Brain microvascular endothelial cell (primary cell): ENCODE results near the gene PROSER2.

ENCODE experiments used
- DNase-seq: peaks from one replicate; pipeline ENCODE4 v3.0.0-alpha.2; 2020
- H3K27ac ChIP-seq: fragments of 250-450 bp; sonication (Bioruptor Pico); 2 replicates; pipeline ENCODE4 v1.5.1; 2020; ENCODE audit warnings: mild to moderate bottlenecking, moderate library complexity
- H3K27me3 ChIP-seq: fragments of 250-450 bp; sonication (Bioruptor Pico); replicated peaks from 2 replicates; pipeline ENCODE4 v1.5.1; 2020; ENCODE audit warnings: mild to moderate bottlenecking
- H3K36me3 ChIP-seq: fragments of 250-450 bp; sonication (Bioruptor Pico); replicated peaks from 2 replicates; pipeline ENCODE4 v1.5.1; 2020; ENCODE audit warnings: mild to moderate bottlenecking
- H3K4me3 ChIP-seq: 2 replicates; pipeline ENCODE4 v1.5.1; 2011; ENCODE audit warnings: low read depth, mild to moderate bottlenecking, control low read depth, low read length, moderate library complexity
- CTCF ChIP-seq: IDR thresholded peaks from 2 replicates; pipeline ENCODE4 v1.5.1; 2011; ENCODE audit warnings: low read depth, mild to moderate bottlenecking, moderate library complexity, low read length, control low read depth, inconsistent platforms; ENCODE audit errors: missing control alignments
- in situ Hi-C: cut with HindIII; loops from 2 replicates; pipeline ENCODE4 v1.10.0; 2017; ENCODE audit warnings: low sequenced_read_pairs, low pct_ligation_motif_present

The PROSER2 gene

GRCh38 chr10:11864727-11865126 is 41.6 kb downstream of the PROSER2 start:
- DNase-seq: no peak
- H3K27me3 ChIP-seq: no peaks in the 10 kb centered on the region
- H3K4me3 ChIP-seq: no peak overlapping the region
- no peak overlapping the region for H3K27ac ChIP-seq
- no peak for TF ChIP-seq CTCF
- in situ Hi-C loops: no loop called here
- H3K36me3 ChIP-seq: no peaks in the 10 kb centered on the region

GRCh38 chr10:11865561-11865960 is 42.4 kb downstream of the PROSER2 start:
- no peak for DNase-seq
- no peaks in the 10 kb centered on the region for H3K36me3 ChIP-seq
- no peak overlapping the region for H3K4me3 ChIP-seq
- in situ Hi-C loops: no loop called here
- H3K27ac ChIP-seq: no peak overlapping the region
- TF ChIP-seq CTCF: no peak
- H3K27me3 ChIP-seq: no peaks in the 10 kb centered on the region

- in situ Hi-C loops: no loop called here
- TF ChIP-seq CTCF: no peak
- Histone ChIP-seq H3K27ac (no peak overlapping the region), H3K4me3 (no peak overlapping the region), H3K27me3 (no peaks in the 10 kb centered on the region), H3K36me3 (no peaks in the 10 kb centered on the region)
- no peak for DNase-seq
Observed at GRCh38 chr10:11866199-11866925, 43.2 kb downstream of the PROSER2 start.

- no peak for TF ChIP-seq CTCF
- no peak for DNase-seq
- Histone ChIP-seq H3K36me3 (no peaks in the 10 kb centered on the region), H3K27ac (no peak overlapping the region), H3K4me3 (no peak overlapping the region), H3K27me3 (no peaks in the 10 kb centered on the region)
- in situ Hi-C loops: no loop called here
Observed at GRCh38 chr10:11869219-11869618, 46.1 kb downstream of the PROSER2 start.

- H3K27me3 ChIP-seq: no peaks in the 10 kb centered on the region
- peak overlapping the region; percentile 20 for H3K4me3 ChIP-seq
- TF ChIP-seq CTCF: no peak
- no peak overlapping the region for H3K27ac ChIP-seq
- no peak for DNase-seq
- no peaks in the 10 kb centered on the region for H3K36me3 ChIP-seq
- in situ Hi-C loops: no loop called here
Observed at GRCh38 chr10:11869743-11870460, 46.7 kb downstream of the PROSER2 start.
